Activated CD4-positive, alpha-beta T cell treated with anti-CD3 and anti-CD28 coated beads, Interleukin-2, Interleukin-6, amounts not matched to agents 100 ng/mL and 50 ng/mL, durations not matched to agents 16 hours and 8 hours (primary cell): ENCODE data around the gene ANK3.
A peak's percentile ranks its signal among the peaks of the same experiment; 100 is the strongest.
"Not testable (repeated sequence)": the region's sequence is repeated elsewhere in the genome, so short reads cannot be mapped to it uniquely, and the experiment has no call there.

ENCODE experiments used
- DNase-seq: peaks from one replicate; pipeline ENCODE4 v3.0.0-alpha.2; 2020

The ANK3 gene

DNA sequence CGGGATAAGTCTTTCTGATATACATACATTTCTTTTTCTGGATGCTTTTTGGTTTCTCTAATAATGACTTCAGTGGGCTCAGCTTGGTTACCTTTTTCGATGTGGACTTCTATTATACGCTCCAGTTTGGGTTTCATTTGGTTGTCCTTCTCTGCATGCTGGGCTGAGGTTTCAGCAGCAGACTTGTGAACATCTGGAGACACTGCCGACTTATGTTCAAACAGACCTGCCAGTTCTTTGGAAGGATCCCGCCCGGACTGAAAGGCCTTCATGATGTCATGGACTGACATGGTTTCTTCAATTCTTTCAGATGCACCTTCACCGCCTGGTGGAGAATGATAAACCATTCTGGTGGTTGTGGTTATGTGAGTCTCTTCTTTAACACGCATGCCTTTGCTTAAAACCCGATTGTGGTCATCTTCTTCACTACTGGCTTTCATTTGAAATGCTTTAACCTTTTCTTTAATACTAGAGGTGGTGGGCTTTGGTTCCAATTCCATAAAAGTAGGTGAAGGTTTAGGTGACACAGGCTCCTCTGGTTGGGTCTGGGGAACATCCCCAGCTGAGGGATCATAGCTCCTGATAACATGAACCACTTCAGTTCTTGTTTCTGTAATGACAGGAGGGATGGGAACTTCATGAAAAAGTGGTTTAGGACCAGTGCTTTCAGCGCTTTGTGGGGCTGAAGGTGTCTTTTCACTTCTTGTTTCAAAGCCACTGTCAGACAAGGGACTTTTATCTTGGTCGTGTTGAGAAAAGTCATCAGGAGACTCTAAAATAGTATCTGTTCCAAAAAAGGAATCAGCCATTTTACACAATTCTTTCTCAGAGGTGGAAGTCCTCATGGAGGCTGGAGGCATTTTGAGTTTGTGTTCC lies 315.7 kb downstream of the ANK3 start:
- DNase-seq: no peak

DNA sequence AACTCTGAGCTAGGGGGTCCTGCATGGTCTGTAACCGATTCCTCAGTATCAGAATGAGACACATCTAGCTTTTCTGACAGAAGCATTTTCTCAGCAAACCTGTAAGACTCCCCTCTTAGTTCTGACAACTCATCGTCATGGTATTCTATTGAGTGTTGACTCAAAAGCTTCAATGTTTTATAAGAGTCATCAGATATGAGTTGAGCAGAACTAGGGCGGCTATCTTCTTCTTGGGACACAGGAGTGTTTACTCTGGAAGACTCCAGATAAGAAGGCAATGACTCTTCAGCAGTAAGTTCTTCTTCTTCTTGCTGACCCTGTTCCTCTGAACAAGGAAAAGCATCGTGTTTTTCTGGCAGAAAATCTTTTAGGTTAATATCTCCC lies 316.3 kb downstream of the ANK3 start:
- no peak for DNase-seq

DNA sequence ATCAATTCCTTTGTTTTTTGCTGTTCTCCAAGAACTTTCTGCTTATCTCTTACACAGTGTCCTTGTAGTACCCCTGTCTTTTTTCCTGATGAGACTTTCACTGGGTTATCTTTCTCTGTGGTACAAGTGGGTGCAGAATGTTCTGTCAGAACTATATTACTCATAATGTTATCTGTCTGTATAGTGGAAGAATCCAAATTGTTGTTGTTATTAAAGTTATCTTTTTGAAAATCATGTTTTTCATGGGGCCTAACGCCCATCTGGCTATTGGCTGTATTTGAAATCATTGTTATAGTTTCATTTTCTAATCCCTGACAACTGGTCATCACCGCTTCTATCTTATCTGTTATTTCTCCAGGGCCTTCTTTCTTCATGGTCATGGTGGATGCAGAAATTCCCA lies 320.4 kb downstream of the ANK3 start:
- no peak for DNase-seq

DNA sequence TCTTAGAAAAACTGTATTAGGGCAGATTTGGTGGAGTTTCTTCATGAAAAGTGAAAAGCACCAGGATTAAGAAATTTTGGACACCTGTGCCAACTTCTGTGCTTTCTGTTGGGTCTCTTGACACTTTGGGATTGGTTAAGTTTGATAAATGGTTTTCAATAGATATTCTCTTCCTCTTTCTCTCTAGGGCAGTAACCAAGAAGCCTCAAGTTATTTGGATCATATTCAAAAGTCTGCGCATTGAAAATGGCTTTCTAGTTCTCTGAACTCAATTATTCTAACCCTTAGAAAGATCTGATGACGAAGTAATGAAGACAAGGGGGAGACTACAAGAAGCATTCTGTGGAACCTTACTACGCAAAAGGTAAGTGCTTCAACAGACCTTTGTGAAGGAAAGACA lies 339.3 kb downstream of the ANK3 start:
- DNase-seq: no peak

DNA sequence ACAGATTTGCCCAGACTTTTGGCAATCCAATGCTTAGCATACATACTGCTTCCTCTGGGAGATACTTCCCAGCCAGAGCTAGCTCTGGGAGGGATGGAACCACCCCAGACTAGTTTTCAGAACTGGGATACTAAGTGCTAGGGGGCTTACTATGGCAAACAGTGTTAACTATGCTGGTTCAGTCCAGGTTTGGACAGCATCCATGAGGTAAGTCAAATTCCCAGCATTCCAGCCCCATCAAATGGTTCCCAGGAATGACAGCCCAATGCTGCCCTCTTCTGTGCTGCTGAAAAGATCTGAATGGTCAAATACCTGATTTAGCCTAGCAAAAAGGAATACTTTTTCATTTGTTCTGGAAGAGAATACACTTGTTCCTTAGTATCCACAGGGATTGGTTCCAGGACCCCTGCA lies 341.6 kb downstream of the ANK3 start:
- DNase-seq: no peak

DNA sequence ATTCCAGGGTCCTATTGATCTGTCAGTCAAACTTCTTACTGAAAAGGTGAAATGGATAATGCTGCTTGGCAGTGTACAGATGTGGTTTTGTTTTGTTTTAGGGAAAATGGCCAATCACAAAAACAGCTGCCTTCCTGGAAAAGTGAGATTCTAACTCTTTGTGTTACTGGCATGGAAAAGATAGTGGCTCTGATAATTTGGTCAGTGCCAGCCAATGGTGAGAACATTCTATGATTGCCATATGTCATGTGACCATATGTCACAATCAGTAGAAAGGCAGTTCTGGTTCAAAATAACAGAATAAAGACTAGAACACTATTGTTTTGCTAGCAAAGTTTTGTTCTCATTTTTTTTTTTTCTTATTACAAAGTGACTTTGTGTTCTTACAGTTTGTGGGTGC lies 344.1 kb downstream of the ANK3 start:
- DNase-seq: no peak

DNA sequence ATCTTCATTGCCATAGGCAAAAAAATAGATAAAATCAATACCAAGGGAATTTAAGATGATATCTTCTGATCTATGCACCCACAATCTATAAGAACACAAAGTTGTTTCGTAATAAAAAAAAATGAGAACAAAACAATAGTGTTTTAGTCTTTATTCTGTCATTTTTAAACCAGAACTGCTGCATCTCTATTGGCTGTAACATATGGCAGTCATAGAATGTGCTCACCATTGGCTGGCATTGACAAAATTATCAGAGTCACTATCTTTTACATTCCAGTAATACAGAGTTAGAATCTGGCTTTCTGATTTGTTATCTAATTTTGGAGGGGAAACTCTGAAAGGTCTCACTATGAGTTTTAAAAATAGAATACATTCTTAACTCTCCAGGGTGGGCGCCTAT lies 344.7 kb downstream of the ANK3 start:
- DNase-seq: no peak

DNA sequence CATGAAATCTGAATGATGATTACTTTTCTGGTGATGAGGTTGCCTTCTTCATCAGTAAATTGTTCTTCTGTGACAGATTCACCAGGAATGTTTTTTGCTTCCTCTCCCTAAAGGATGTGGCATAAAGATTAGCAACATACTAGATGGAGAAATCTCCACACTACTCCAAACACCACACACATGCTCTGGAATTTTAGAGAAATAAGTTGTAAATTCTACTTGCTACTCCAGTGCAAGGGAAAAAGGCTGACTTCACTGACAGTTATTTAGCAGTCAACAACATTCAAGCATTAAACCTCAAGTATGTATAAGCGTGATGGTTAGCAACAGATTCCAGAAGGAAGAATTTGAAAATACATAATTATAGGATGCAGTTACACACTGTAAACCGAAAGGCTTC lies 345.4 kb downstream of the ANK3 start:
- no peak for DNase-seq

DNA sequence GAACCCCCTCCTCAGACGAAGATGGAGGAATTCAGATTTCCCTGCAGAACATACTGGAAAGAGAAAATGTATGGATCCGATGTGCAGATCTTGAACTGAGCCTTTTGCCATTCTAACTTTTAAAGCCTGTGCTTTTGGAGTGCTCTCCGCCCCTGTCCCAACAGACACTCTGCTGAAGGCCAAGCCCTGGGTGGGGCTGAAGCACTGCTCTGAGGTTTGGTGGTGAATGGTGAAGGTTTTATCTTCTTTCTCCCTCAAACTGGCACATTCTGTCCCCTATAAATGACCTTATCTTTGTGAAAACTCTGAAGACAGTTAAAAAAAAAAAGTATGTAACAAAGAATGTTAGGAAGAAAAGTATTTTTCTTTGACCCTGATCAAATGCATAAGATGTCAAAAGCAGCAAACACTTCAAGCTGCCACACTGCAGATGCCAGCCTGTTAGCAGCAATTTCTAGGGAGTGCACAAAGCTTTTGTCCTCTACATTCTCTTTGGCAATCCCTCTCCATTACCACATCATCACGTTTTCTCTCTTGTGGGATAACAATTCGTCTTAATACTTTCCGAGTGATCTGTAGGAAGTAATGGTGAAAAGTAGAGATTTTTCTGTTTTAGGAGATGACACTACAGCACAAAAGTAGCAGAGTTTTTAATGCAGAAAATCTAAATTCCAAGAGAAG lies 346.0 kb downstream of the ANK3 start:
- DNase-seq: no peak

DNA sequence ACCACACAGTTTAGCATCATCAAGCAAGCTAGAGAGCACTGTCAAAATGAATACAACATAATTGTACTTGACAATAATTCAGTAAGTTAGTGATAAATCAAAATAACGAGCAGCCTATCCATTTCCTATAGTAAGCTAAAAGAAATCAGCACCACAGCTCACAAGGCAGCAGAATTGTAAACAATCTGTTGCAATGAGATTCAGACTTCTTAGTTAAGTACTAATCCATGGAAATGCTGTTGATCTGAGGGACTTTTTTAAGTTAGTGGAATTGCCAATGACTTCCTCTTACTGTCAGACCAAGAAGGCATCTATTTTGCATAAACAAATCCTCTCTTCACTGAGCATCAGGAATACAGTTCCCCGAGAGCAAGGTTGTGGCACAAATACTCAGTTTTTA lies 346.8 kb downstream of the ANK3 start:
- DNase-seq: no peak

DNA sequence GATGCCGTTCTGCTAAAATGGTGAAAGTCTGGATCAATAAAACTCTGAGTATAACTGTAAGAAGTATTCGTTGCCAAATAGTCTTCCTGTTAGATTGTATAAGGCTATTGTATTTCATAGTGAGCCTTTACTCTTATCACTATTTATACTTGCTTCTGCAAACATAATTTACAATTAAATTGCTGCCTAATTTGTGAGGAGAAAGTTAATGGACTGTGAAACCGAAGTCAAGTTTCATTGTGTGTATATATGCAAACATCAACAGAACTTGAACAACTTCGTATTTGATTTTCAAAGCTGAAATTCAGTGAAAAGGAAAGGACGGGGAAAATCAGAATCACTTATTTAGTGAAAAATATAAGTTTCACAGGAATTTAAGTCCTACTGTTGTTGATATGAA lies 347.4 kb downstream of the ANK3 start:
- no peak for DNase-seq

DNA sequence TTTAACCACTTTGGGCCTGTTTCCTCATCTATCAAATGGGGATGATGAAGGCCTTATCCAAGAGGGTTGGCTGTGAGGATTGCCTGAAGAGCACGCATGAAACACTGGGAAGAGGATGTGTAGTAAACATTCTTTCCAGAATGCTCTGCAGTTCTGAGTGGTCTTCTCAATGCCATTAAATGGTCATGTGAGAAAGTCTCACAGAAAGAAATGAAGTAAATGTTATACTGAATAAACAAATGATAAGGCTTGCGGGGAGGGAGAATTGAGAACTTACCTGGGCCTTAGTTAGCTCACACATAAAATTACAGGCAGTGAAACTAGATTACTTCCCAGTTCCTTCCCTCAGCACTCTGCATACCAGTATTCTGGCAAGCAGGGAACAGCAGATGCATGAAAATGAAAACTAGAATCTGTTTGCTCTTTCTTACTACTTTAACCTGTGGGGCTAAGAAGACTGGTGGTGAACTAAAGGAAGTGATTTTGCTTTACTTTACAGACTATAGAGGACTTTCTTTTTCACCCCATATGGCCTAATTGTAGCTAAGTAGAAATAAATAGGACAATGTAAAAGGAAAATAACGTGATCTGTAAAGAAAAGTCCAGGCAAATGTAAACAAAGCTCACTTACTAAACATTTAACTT lies 348.1 kb downstream of the ANK3 start:
- no peak for DNase-seq

DNA sequence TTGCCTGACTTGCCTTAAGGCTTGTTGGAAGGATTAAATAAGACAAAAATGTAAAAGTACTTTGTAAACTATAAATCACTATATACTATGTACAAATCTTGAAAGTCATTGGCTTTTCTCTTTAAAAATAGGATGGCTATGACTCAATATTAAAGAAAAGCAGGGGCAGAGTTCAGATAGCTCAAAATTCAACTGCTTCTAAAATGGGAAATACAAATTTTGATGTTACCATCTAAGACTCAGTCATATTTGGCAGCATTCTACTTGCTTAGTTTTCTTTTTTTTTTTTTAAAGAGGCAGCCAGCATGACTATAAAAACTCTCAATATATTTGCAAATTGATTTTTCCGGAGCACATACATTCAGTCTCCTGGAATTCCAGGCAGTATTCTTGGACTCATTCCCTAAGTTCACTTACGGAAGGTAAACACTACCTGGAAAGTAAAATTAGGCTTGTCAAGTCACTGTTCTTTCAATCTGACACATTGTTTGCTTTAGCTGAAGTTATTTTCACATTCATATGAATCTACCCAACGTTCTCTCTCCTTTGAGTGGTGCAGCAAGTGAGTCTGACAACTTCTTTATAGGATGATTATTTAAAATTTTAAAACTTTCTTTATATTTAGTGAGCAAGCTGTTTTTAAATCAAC lies 349.5 kb downstream of the ANK3 start:
- no peak for DNase-seq

DNA sequence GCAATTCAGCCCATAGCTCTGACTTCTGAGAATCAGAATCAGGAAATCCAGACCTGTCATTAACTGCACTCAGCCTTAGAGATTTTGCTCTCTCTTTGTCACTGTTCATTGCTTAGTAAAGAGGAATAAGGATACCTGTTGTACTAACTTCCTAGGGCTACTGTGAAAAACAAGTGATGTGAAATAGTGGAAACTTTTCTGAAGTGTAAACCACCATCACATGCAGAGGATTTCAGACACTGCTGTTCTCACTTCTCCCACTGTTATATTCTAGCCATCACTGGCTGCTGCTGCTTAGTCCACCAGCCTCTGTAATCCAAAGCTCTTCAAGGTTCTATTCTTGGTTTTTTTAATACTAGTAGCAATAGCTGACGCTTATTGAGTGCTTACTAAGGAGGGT lies 353.7 kb downstream of the ANK3 start:
- DNase-seq: no peak

DNA sequence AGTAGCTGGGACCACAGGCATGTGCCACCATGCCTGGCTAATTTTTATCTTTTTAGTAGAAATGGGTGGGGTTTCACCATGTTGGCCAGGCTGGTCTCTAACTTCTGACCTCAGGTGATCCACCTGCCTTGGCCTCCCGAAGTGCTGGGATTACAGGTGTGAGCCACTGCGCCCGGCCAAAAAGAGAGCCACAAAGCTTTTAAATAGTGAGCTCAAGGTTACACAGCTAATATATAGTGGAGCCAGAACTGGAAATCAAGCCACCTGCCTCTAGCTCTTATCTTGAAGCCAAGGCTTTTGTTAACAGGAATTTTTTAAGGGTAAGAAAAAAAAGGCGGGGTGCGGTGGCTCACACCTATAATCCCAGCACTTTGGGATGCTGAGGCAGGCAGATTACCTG lies 354.3 kb downstream of the ANK3 start:
- not testable (repeated sequence) for DNase-seq

DNA sequence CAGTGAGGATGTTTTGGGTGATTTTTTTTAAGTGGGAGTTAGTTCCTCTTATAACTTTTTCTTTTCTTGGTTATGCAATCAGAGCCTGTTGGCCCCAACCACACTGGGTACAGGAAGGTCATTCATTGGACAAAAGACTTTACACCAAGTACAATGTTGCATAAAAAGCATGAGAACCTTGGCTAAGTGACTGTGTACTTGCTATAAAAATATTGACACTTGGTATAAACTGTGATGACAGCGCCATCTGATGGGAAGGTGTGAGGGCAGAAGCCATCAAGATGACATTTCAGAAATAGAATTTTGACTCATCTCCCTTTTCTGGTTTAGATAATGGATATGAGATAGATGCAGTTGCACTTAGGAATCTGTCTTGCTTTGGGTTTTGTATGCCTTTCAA lies 357.0 kb downstream of the ANK3 start:
- peak; percentile 62 for DNase-seq

DNA sequence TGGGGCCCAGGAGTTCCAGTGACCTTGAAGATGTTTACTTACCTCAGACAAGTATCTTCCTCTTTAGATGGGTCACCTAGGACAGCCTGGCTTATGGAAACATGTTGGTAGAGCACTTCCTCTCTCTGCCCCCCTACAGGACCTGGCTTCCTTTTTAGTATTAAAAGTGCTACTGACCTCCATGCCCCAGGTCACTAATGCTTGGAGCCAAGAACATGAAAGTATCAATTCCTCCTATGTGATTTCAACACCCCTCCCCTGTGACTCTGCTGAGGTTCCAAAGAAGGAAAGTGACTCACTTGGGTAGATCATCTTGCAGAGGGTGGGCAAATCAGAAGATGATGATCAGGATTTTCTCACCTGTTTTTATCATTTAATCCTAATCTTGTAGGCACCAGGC lies 358.0 kb downstream of the ANK3 start:
- DNase-seq: peak; percentile 12

DNA sequence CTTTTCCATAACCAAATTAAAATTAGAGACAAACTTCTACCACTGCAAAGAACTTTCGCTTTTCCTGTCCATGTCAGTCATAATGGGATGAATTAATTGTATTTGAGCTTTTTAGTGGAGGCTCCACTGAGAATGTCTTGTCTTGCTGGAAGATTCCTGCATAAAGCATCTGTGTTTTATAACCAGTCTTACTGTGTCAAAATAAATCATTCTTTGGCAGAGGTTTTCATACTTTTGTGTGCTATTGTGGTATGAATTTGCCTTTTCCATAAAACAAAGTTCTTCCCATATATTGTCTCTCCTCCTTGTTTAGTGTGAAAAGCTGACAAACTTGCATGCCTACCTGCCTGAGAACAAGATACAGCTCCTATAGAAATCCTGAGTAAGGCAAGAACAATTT lies 358.5 kb downstream of the ANK3 start:
- no peak for DNase-seq

DNA sequence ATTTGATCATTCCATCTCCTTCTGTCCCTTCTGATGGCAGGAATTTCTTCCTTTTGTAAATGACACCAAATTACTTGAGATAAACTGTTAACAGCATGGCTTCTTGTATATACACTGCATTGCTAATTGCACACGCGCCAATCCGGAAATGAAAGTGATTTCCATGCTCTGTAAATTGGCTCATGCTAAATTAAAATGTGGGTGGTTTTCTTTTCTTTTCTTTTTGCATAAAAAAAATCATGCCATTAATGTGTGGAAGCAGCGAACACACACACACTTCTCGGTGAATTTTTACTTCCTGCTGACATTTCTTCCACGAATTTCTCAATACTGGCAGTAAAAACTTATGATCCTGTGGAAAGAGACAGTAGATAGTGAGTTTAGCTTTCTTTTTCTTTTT lies 360.2 kb downstream of the ANK3 start:
- DNase-seq: no peak

DNA sequence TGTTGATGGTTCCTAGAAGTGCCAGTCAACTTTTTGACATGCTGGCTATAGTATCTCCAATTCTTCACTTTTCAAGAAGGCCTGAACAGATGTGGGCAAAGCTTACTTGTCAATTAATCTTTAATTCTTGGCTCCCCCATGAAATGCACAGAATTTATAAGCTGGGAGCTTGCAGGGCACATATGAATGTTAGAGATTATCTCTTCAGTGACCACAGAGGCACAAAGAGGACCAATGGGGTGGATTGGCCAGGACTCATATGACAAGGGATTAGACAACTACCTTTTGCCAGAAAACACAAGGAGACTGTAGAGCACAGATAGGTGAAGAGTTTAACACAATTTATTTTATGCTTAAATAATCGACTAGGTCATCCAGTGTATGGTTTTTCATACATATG lies 361.6 kb downstream of the ANK3 start:
- DNase-seq: no peak

DNA sequence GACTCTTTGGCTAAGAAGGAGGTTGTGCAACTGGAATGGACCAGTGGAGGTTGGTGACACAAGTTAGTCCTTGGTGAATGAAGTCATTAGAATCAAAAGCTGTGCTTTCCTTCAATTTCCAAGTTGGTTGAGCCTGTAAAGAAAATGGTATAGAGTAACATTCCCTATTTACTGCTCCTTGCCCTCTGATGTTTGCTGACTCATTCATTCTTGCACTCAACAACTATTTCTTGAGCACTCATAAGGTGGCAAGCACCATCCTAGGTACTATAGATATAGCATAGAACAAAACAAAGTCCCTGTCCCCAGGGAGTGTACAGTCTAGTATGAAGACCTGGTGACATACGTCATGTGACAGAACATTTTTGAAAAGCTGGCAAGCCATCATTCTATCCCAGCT lies 364.4 kb downstream of the ANK3 start:
- no peak for DNase-seq

DNA sequence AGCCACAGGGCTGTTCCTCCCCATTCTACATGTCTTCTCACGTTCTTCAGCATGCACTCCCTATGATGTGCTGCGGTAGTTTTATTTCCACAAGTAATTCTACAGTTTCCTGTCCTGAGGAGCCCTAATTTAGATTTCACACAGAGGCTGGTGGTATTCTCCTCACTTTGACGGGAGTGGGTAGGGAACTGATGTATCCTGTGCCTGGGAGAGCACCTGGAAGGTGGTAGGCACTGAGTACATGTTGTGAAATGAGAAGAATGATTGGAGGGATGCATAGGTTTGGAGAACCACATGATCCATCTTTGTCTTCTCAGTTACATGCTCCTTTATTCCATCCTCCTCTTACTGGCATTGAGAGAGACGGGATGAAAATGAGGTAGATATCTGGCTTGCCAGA lies 365.2 kb downstream of the ANK3 start:
- DNase-seq: no peak

DNA sequence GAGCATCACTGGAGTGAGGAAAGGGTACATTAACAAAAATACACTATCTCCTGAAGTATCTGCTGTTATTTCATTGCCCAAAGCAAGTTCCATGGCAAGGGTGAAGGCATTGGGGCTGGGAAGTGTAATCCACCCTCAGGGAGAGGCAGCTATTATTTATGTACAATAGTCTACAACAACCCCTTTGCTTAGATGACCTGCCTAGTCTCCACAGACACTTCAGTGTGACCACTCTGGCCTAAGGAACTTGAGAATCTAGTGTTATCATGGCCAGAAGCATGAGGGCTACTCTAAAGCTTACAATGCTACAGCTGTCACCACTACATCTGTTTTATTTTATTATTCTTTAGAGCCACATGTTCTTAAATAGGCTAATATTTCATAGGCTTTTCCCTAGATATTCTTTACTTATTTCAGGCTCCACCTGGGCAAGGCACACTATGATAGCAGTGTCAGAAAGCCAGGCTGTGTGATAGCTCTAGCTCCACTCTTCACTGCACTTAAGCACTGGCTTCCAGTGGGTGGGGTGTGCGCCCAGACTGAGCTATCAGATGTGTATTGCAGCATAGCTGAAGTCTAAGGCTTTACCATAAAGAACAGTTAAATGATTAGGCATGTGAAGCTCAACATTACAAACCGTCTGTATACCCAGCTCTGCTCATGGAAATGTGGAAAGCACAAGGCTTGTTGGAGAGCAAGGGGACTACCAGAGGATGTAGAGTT lies 366.4 kb downstream of the ANK3 start:
- no peak for DNase-seq
